IMR-90 (cell line): ENCODE measurements around the gene HMG20A. TPM values are rescaled to one million over a fixed set of nuclear protein-coding genes. Genes with fewer than 3 reads are reported as not detected.

Experiments
- ATAC-seq: fragments of 200-7000 bp; cut with Tn5 transposase; 2 replicates; pipeline ENCODE4 v1.9.1; 2020; ENCODE audit warnings: low read depth, mild to moderate bottlenecking, moderate library complexity
- BruUV-seq: library from RNA; stranded (reverse); fragments of 400-500 nt; replicated peaks from 2 replicates; lab custom pipeline; 2021; lab: Mats Ljungman, UMichigan
- CTCF ChIA-PET: fragments of 300-600 bp; formaldehyde crosslinking; extraction: SDS; loops from one replicate; lab custom pipeline; 2021; ENCODE audit warnings: antibody characterized with exemption; lab: Yijun Ruan, JAX
- POLR2A ChIA-PET: fragments of 300-600 bp; sonication (Branson Sonifier 250); formaldehyde crosslinking; loops from one replicate; lab custom pipeline; 2022; ENCODE audit warnings: antibody characterized with exemption; ENCODE audit not compliant: unreplicated experiment; lab: Charles Lee
- DNase-seq: peaks from one replicate; pipeline ENCODE4 v3.0.0; 2013
- H2AFZ ChIP-seq: replicated peaks from 2 replicates; pipeline ENCODE3; 2013; ENCODE audit warnings: low read length, mild to moderate bottlenecking; ENCODE audit not compliant: poor library complexity
- H2AK5ac ChIP-seq: 2 replicates; pipeline ENCODE4 v1.6.1; 2013; ENCODE audit warnings: low read depth, low read length, inconsistent platforms
- H2AK9ac ChIP-seq: replicated peaks from 2 replicates; pipeline ENCODE3; 2013; ENCODE audit warnings: mild to moderate bottlenecking, low read depth, low read length, moderate library complexity; ENCODE audit not compliant: poor library complexity
- H2BK120ac ChIP-seq: 2 replicates; pipeline ENCODE4 v1.6.1; 2013; ENCODE audit warnings: low read depth, low read length, inconsistent platforms
- H2BK15ac ChIP-seq: 3 replicates; pipeline ENCODE4 v1.6.1; 2013; ENCODE audit warnings: low read depth, low read length, inconsistent platforms
- H2BK20ac ChIP-seq: 2 replicates; pipeline ENCODE4 v1.6.1; 2013; ENCODE audit warnings: low read depth, mild to moderate bottlenecking, inconsistent platforms, low read length, moderate library complexity
- H2BK5ac ChIP-seq: 2 replicates; pipeline ENCODE4 v1.6.1; 2013; ENCODE audit warnings: mild to moderate bottlenecking, low read depth, low read length, inconsistent platforms; ENCODE audit not compliant: poor library complexity, severe bottlenecking
- H3K14ac ChIP-seq: replicated peaks from 2 replicates; pipeline ENCODE4 v1.6.1; 2013; ENCODE audit warnings: low read depth, low read length, inconsistent platforms
- H3K18ac ChIP-seq: 2 replicates; pipeline ENCODE4 v1.6.1; 2013; ENCODE audit warnings: low read depth, low read length, control low read depth
- H3K23ac ChIP-seq: 2 replicates; pipeline ENCODE4 v1.6.1; 2013; ENCODE audit warnings: low read depth, low read length, inconsistent platforms
- H3K27ac ChIP-seq: 2 replicates; pipeline ENCODE4 v1.5.1; 2013; ENCODE audit warnings: mild to moderate bottlenecking, control low read depth, low read length; ENCODE audit not compliant: insufficient read depth
- H3K27me3 ChIP-seq: 2 replicates; pipeline ENCODE4 v1.6.1; 2013; ENCODE audit warnings: low read length; ENCODE audit not compliant: control insufficient read depth, insufficient read depth
- H3K36me3 ChIP-seq: 2 replicates; pipeline ENCODE4 v1.6.1; 2013; ENCODE audit warnings: low read length, mixed read lengths; ENCODE audit not compliant: control insufficient read depth, insufficient read depth
- H3K4ac ChIP-seq: 2 replicates; pipeline ENCODE4 v1.6.1; 2013; ENCODE audit warnings: low read depth, low read length, inconsistent platforms
- H3K4me1 ChIP-seq: 2 replicates; pipeline ENCODE4 v1.6.1; 2013; ENCODE audit warnings: low read length, mixed read lengths; ENCODE audit not compliant: control insufficient read depth, insufficient read depth
- H3K4me2 ChIP-seq: 2 replicates; pipeline ENCODE4 v1.6.1; 2013; ENCODE audit warnings: low read depth, mild to moderate bottlenecking, control low read depth, low read length, moderate library complexity
- H3K4me3 ChIP-seq: 2 replicates; pipeline ENCODE4 v1.5.1; 2013; ENCODE audit warnings: low read depth, mild to moderate bottlenecking, control low read depth, low read length, moderate library complexity; ENCODE audit not compliant: insufficient read depth
- H3K56ac ChIP-seq: 2 replicates; pipeline ENCODE4 v1.6.1; 2013; ENCODE audit warnings: low read length, inconsistent platforms; ENCODE audit not compliant: insufficient read depth; ENCODE audit errors: extremely low read depth
- H3K79me1 ChIP-seq, 2 experiments: 2 replicates each; pipeline ENCODE4 v1.6.1; 2013; ENCODE audit warnings: low read length in 2 of 2, inconsistent platforms in 1 of 2, low read depth in 1 of 2
- H3K9ac ChIP-seq: 2 replicates; pipeline ENCODE4 v1.6.1; 2013; ENCODE audit warnings: low read depth, low read length, control low read depth
- H3K9me1 ChIP-seq: 2 replicates; pipeline ENCODE4 v1.6.1; 2013; ENCODE audit warnings: low read length, inconsistent platforms; ENCODE audit not compliant: insufficient read depth
- H3K9me3 ChIP-seq: 2 replicates; pipeline ENCODE4 v1.6.1; 2013; ENCODE audit warnings: low read length; ENCODE audit not compliant: control insufficient read depth, insufficient read depth
- H4K20me1 ChIP-seq: 2 replicates; pipeline ENCODE4 v1.6.1; 2013; ENCODE audit warnings: low read length, inconsistent platforms; ENCODE audit not compliant: insufficient read depth
- H4K5ac ChIP-seq: 2 replicates; pipeline ENCODE4 v1.6.1; 2013; ENCODE audit warnings: mild to moderate bottlenecking, low read depth, low read length, control low read depth
- H4K8ac ChIP-seq, 2 experiments: 2 replicates each; pipeline ENCODE4 v1.6.1; 2013; ENCODE audit warnings: low read depth in 2 of 2, low read length in 2 of 2, control low read depth in 1 of 2, inconsistent platforms in 1 of 2
- H4K91ac ChIP-seq: 2 replicates; pipeline ENCODE4 v1.6.1; 2013; ENCODE audit warnings: low read depth, low read length, inconsistent platforms; ENCODE audit not compliant: insufficient read depth
- BHLHE40 ChIP-seq: fragments of 150-350 bp; IDR thresholded peaks from 2 replicates; pipeline ENCODE4 v1.6.1; 2016; ENCODE audit warnings: mild to moderate bottlenecking, low read depth, low read length
- CEBPB ChIP-seq: IDR thresholded peaks from 2 replicates; pipeline ENCODE4 v1.6.1; 2012; ENCODE audit warnings: low read depth, low read length, improper control_type of control experiment
- CHD1 ChIP-seq: IDR thresholded peaks from 2 replicates; pipeline ENCODE4 v1.6.1; 2012; ENCODE audit warnings: low read depth, low read length, improper control_type of control experiment
- CTCF ChIP-seq: conservative IDR thresholded peaks from 2 replicates; pipeline ENCODE4 v1.5.1; 2012; ENCODE audit warnings: mild to moderate bottlenecking, low read depth, low read length, improper control_type of control experiment
- ELK1 ChIP-seq: fragments of 150-350 bp; IDR thresholded peaks from 2 replicates; pipeline ENCODE4 v1.6.1; 2016; ENCODE audit warnings: low read depth, mild to moderate bottlenecking, low read length, moderate library complexity, borderline replicate concordance
- MAFK ChIP-seq: IDR thresholded peaks from 2 replicates; pipeline ENCODE4 v1.6.1; 2012; ENCODE audit warnings: low read depth, low read length, improper control_type of control experiment
- MAZ ChIP-seq: IDR thresholded peaks from 2 replicates; pipeline ENCODE4 v1.6.1; 2012; ENCODE audit warnings: low read depth, mild to moderate bottlenecking, low read length, improper control_type of control experiment, moderate library complexity, borderline replicate concordance
- MXI1 ChIP-seq: IDR thresholded peaks from 2 replicates; pipeline ENCODE4 v1.6.1; 2012; ENCODE audit warnings: low read depth, mild to moderate bottlenecking, low read length, moderate library complexity, borderline replicate concordance
- NFE2L2 ChIP-seq: fragments of 150-350 bp; IDR thresholded peaks from 2 replicates; pipeline ENCODE4 v1.6.1; 2016; ENCODE audit warnings: low read depth, mild to moderate bottlenecking, low read length
- POLR2A ChIP-seq: IDR thresholded peaks from 2 replicates; pipeline ENCODE4 v1.6.1; 2012; ENCODE audit warnings: mild to moderate bottlenecking, low read depth, low read length
- RAD21 ChIP-seq: IDR thresholded peaks from 2 replicates; pipeline ENCODE4 v1.6.1; 2012; ENCODE audit warnings: low read length, improper control_type of control experiment
- RCOR1 ChIP-seq: IDR thresholded peaks from 2 replicates; pipeline ENCODE4 v1.6.1; 2012; ENCODE audit warnings: mild to moderate bottlenecking, low read length, improper control_type of control experiment; ENCODE audit not compliant: insufficient replicate concordance
- WGBS, 2 experiments: methylation state at CpG; one replicate each; pipeline versions ENCODE4 v1.1.5 to v1.1.7; 2013; ENCODE audit warnings: missing lambda C conversion rate in 2 of 2; ENCODE audit not compliant: insufficient read length in 1 of 2; ENCODE audit errors: extremely low coverage in 2 of 2; 5-methylcytosine and 5-hydroxymethylcytosine counted together
- dilution Hi-C: fragments of 300-500 bp; cut with HindIII; formaldehyde crosslinking; loops from one replicate; pipeline ENCODE4 v1.14.3; 2018; ENCODE audit warnings: low sequenced_read_pairs; ENCODE audit not compliant: unreplicated experiment
- in situ Hi-C: fragments of 300-500 bp; cut with MboI; formaldehyde crosslinking; loops from 3 replicates; pipeline ENCODE4 v1.14.3; 2019; ENCODE audit warnings: low sequenced_read_pairs, inconsistent platforms, mixed read lengths
- intact Hi-C: fragments of 100-400 bp; cut with micrococcal nuclease; formaldehyde crosslinking; loops from 2 replicates; pipeline ENCODE4 v1.10.0; 2022
- polyA plus RNA-seq, 3 experiments: library from polyadenylated mRNA; depleted of rRNA; stranded (reverse); fragments of >200 nt; gene quantifications; 2 replicates each; pipeline ENCODE4 v1.2.3, GENCODE V29; 2012; ENCODE audit warnings: low replicate concordance in 1 of 3
- total RNA-seq: library from RNA; depleted of rRNA; stranded (reverse); fragments of >200 nt; gene quantifications from 2 replicates; pipeline ENCODE4 v1.2.3, GENCODE V29; 2012
- TF ChIP-seq, protein P1 (sequence below): fragments of 150-350 bp; IDR thresholded peaks from 2 replicates; pipeline ENCODE4 v1.6.1; 2017; ENCODE audit warnings: mild to moderate bottlenecking, antibody characterized with exemption, low read length, low read depth

The HMG20A gene
- total and polyA plus RNA-seq, 2 of the 4 experiments (the other 2 are of a cell fraction) = 22.3 to 25.3 TPM

- TF ChIP-seq CHD1 = no peak
- no peak for TF ChIP-seq MAFK
These were observed 108.9 kb downstream of the HMG20A start (continued) for GRCh38 chr15:77529394-77530159.

DNA sequence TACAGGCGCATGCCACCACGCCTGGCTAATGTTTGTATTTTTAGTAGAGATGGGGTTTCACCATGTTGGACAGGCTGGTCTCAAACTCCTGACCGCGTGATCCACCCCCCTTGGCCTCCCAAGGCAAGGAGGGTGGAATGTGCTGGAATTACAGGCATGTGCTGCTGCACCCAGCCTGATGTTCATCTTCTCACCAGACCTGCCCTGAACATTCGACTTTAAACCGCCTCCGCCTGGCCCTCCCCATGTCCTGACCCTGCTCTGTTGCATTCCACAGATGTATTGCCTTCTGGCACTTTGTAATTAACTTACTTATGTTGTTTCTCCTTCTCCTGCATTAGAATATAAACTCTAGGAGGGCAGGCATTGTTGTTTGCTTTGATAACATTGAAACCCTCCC is 109.9 kb downstream of the HMG20A start:
- Histone ChIP-seq H2AFZ (peak overlapping the region; percentile 72), H3K9me3 (no peaks in the 10 kb centered on the region), H4K8ac (no peak overlapping the region), H3K4me1 (peaks cover 17% of the 10 kb centered on the region), H3K4ac (no peak overlapping the region), H2BK120ac (no peak overlapping the region), H3K4me2 (no peak overlapping the region), H3K27me3 (peaks cover 23% of the 10 kb centered on the region), H3K56ac (no peak overlapping the region), H2BK15ac (no peak overlapping the region), H4K20me1 (no peaks in the 10 kb centered on the region), H3K79me1 (no peaks in the 10 kb centered on the region; a peak in 1 of 4 replicates), H2AK9ac (no peak overlapping the region), H2BK20ac (no peak overlapping the region), H4K5ac (no peak overlapping the region), H3K18ac (no peak overlapping the region), H3K23ac (no peak overlapping the region), H2BK5ac (no peak overlapping the region), H3K9me1 (peaks cover 11% of the 10 kb centered on the region), H3K9ac (no peak overlapping the region), H3K4me3 (no peak overlapping the region), H3K14ac (no peak overlapping the region), H3K27ac (no peak overlapping the region), H2AK5ac (no peak overlapping the region), H4K91ac (no peak overlapping the region), H3K36me3 (no peaks in the 10 kb centered on the region)
- intact Hi-C loops (no loop called here), in situ Hi-C loops (no loop called here), dilution Hi-C loops (no loop called here)
- no peak for DNase-seq
- ChIA-PET POLR2A (no interaction called here), CTCF (interaction anchor here (1.2 kb wide), 1 partner anchor 411 kb away, joined by 3 read pairs; no protein-coding TSS in a partner anchor)
- WGBS, 2 experiments = no CpG with 5 or more reads among the region's 7 CpGs
- ATAC-seq = no peak
- BruUV-seq = no TSS peak
- TF ChIP-seq CEBPB (no peak), ELK1 (no peak), NFE2L2 (no peak), POLR2A (no peak), MAFK (no peak), MAZ (no peak), CTCF (no peak), RAD21 (no peak), MXI1 (no peak), BHLHE40 (no peak), RCOR1 (no peak)
- TF ChIP-seq, protein P1, sequence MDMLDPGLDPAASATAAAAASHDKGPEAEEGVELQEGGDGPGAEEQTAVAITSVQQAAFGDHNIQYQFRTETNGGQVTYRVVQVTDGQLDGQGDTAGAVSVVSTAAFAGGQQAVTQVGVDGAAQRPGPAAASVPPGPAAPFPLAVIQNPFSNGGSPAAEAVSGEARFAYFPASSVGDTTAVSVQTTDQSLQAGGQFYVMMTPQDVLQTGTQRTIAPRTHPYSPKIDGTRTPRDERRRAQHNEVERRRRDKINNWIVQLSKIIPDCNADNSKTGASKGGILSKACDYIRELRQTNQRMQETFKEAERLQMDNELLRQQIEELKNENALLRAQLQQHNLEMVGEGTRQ = no peak
